Ureter (tissue), 1 donor: Measurements from ENCODE around the gene CRTAP. TPM values are rescaled to one million over a fixed set of nuclear protein-coding genes. Genes with fewer than 3 reads are reported as not detected.
"Not testable (repeated sequence)": the region's sequence is repeated elsewhere in the genome, so short reads cannot be mapped to it uniquely, and the experiment has no call there.

ENCODE experiments used
- DNase-seq: peaks from one replicate; pipeline ENCODE4 v3.0.0-alpha.2; 2020; ENCODE audit warnings: low spot score
- total RNA-seq: library from RNA; stranded (reverse); gene quantifications from one replicate; pipeline ENCODE4 v1.2.4, GENCODE V29; 2023
- donor health status: DM: yes; HTN: yes; CAD: no.

CRTAP gene
- 167 TPM for total RNA-seq

DNA sequence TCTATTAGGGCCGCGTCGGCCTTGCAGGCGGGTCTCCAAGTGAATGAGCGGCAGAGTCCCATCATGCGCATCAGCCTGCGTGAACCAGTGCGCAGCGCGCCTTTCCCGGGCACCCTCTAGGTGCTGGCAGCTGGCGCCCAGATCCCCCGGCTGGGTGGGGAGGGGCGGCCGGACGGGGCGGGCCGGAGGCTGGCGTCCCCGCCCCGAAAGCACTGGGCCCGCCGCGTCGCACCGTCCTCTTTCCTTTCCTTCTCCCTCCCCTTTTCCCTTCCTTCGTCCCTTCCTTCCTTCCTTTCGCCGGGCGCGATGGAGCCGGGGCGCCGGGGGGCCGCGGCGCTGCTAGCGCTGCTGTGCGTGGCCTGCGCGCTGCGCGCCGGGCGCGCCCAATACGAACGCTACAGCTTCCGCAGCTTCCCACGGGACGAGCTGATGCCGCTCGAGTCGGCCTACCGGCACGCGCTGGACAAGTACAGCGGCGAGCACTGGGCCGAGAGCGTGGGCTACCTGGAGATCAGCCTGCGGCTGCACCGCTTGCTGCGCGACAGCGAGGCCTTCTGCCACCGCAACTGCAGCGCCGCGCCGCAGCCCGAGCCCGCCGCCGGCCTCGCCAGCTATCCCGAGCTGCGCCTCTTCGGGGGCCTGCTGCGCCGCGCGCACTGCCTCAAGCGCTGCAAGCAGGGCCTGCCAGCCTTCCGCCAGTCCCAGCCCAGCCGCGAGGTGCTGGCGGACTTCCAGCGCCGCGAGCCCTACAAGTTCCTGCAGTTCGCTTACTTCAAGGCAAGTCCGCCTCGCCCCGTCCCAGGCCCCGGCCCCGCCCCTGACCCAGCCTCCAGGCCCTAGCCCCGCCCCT is at the start of gene CRTAP:
TSS of gene CRTAP (plus strand) at position 243 of the 850 bp plus-strand sequence. CDS start at position 307, 64 bp downstream.
- peak; percentile 97 for DNase-seq

DNA sequence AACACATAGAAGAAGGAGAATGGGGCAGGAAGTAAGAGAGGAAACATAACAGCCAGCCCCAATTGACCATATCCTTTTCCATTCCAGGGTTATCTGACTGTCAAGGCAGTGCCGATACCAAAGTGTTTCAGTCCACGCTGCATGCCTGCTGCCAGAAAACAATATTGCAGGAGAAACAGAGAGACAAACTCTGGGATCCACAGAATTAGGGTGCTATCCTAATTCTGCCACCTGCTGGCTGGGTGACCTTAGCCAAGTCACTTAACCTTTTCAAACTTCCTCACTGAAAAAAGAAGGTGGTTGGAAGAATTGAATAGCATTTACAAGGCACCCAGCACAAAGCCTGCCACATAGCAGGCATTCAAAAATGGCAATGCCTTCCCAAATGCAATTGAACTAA is 48.9 kb upstream of the CRTAP start:
- no peak for DNase-seq

GRCh38 chr3:33067484-33067883 is 46.3 kb upstream of the CRTAP start:
- DNase-seq = no peak

GRCh38 chr3:33069862-33070261 is 44.0 kb upstream of the CRTAP start:
- DNase-seq = not testable (repeated sequence)

DNA sequence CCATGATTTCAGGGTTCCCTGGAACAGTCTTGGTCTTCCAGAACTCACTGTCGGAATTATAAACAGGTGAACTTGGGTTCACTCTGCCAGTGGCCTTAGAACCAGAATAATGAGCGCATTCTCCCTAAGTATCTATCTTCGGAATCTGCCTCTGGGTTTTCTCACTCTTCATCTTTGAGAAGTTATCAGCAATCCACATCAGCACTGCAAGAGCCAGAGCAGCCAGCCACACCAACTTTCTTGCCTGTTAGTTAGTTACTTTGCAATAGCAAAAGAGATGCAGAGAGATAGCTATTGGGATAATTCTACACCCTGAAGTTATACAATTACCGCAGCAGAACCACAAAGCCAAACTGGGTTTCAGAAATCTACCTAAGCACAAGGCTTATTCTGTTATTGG is 42.6 kb upstream of the CRTAP start:
- no peak for DNase-seq

DNA sequence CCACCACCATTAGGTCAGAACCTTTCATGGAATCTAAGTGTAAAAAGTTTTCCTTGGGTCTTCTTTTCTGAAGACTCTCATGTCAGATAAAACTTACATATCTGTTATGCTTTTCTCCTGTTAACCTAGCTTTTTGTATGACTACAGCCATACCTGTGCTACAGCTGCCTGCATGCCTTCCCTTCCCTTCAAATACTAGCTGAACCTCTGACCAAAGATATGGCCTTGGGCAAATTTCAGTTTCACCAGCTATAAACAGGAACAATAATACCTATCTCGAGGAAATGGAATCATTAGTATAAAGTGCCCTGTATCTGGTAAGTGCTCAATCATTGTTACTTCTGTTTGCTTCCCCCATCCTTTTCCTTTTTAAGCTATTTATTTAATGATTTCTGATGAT is 41.9 kb upstream of the CRTAP start:
- no peak for DNase-seq

GRCh38 chr3:33074217-33075067 is 39.4 kb upstream of the CRTAP start:
- DNase-seq = no peak

DNA sequence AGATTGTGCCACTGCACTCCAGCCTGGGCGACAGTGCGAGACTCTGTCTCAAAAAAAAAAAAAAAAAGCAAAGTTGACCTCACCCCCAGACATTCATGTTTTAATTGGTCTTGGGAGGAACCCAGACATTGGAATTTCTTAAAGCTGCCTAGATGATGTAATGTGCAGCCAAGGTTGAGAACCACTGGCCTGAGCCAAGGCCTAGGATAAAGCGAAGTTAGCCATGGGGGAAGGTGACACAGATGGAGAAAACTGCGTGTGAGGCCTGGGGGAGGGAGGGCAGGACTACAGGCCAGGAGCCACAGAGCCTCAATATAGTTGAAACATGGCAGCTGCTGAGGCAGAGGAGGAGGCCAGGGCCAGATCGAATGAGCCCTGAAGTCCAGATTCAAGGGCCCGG is 37.8 kb upstream of the CRTAP start:
- DNase-seq = no peak

- no peak for DNase-seq
Measured at GRCh38 chr3:33076952-33077351, 36.9 kb upstream of the CRTAP start.

DNA sequence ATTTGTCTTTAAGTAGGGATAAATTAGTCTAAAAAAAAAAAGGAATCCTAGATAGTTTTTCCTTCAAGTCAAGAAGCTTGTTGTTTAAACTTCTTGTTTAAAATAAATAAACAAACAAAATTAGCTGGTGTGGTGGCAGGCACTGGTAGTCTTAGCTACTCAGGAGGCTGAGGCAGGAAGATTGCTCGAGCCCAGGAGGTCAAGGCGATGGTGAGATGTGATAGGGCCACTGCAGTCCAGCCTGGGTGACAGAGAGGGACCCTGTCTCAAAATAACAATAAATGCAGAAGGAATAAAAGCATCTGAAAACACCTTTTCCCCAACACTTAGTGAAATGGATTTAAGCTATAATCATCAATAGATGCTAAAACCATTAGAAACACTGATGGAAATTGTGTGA is 35.8 kb upstream of the CRTAP start:
- no peak for DNase-seq

GRCh38 chr3:33079813-33080212 is 34.0 kb upstream of the CRTAP start:
- DNase-seq = not testable (repeated sequence)

- no peak for DNase-seq
Measured at GRCh38 chr3:33081812-33082211, 32.0 kb upstream of the CRTAP start.

GRCh38 chr3:33083958-33084357 is 29.9 kb upstream of the CRTAP start:
- DNase-seq = no peak

GRCh38 chr3:33088691-33089090 is 25.1 kb upstream of the CRTAP start:
- DNase-seq = no peak

DNA sequence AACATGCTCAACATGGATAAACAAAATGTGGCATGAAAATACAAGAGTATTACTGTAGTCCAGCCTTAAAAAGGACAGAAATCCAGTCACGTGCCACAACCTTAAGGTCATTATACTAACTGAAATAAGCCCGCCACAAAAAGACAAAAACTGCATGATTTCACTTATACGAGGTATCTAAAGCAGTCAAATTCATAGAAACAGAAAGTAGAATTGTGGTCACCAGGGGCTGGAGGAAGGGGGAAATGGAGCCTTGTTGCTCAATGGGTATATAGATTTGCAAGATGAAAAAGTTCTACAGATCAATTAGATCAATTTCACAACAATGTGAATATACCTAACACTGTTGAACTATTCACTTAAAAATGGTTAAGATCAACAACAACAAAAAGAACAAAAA is 24.3 kb upstream of the CRTAP start:
- no peak for DNase-seq

DNA sequence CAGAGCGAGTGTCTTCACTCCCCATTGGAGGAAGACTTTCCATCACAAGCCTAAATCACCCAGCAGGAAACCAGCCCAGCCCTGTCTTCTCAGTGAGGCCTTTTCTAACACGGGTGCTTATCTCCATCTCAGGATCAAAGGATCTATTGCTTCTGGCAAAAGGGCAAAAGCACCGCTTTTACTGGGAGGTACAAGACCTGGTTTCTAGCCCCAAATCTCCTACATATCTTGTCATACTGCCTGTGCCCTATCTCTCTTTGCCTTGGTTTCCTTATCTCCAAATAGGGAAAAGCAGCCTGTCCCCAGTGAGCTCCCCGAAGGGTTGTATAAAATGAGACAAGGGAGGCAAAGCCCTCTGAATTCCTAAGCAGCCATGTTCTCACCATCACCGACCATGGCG is 22.1 kb upstream of the CRTAP start:
- no peak for DNase-seq

DNA sequence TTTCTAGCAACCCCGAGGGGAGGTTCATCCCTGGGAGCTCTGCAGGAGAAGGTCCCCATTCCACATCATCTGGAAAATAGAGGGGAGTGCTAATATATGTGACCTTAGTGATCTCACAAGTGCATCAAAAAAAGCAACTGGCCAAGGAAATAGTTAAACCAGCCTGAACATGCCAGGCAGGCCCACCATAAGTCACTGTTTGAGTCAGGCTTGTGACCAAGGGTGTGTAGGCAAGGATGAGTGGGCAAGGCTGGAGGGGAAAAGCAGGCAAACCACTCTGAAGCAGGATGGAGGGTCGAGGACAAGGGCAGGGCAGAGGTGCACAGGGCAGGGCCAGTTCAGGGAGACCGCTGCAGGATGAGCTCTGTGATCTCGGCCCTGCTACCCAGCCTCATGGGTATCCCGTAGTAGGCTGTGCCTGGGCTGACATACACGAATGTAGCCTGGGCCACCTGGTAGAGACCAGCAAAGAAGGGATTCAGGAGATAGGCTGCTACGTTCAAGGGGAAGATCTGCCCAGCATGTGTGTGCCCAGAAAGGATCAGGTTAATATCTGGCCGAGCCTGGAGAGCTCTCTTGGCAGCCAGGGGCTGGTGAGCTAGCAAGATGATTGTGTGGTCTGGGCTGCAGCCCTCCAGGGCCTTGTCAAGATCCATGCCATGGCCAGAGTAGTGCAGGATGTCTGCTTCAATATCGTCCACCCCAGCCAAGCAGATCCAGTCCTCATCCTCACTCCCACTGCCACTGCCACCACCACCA is 21.1 kb upstream of the CRTAP start:
- no peak for DNase-seq

- no peak for DNase-seq
Measured at GRCh38 chr3:33093847-33094246, 20.0 kb upstream of the CRTAP start.

DNA sequence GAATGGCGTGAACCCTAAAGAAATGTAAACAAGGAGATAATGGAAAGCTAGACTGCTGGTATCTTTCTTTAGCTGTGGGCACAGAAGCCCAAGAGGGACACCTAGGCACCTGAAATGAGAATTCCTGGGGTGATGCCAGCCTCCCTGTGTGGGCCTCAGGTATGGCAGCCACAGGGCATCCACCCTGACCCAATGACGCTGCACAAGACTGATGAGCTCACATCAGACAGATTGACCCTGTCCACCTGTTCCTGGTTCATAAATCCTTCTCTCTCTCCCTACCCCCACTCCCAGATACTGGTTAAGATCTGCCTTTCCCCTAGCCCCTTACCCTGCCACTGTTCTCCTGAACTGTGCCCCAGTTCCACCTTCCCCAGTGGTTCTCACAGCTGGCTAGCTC is 18.4 kb upstream of the CRTAP start:
- DNase-seq = no peak

DNA sequence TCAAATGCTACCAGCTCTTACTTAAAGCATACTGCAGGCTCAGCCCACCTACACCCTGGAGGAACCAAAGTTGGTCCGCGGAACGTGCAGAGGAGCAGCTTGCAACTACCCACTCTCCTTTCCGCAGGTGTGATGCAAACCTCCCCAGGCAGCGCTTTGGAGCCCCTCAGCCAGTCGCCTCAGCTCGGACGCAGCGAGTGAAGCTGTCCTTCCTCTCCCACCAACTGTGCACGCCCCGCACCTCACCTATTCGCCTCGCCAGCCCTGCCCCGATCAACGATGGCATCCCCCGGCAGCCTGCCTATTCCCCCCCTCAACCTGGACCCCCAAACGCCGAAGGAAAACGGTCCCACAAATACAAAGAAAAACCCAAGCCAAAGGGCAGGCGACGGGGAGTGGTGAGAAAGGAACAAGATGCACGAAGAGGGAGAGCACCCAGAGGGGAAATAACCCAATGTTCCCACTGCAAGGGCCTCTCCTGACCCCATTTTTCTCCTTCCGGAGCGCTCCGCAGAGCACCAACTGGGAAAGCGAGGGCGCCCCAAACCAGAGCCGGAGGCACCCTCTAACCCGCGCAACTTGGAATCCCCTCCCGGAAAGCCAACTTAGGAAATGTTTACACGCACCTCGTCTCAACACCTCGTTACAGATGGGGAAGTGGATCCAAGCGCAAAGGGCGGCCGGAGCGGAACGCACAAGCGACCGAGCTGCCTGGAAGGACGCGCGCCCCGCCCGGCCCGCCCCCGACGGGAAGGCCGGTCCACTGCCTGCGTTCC is 17.5 kb upstream of the CRTAP start:
- peak; percentile 50 for DNase-seq

GRCh38 chr3:33099109-33099645 is 14.6 kb upstream of the CRTAP start:
- no peak for DNase-seq
